ENCODE measurements around the gene MUC4. TPM values are rescaled to one million over a fixed set of nuclear protein-coding genes. Genes with fewer than 3 reads are reported as not detected.
"Not testable (repeated sequence)": the region's sequence is repeated elsewhere in the genome, so short reads cannot be mapped to it uniquely, and the experiment has no call there.

The MUC4 gene
- total RNA-seq, 1 donor from 2014 or later = not detected

- no peak for DNase-seq (ENCODE audit: low read depth in 2 of 2)
These were observed 1.3 kb downstream of the MUC4 start for GRCh38 chr3:195810455-195810845.

- no peak for DNase-seq (ENCODE audit: low read depth in 2 of 2)
These were observed 1.8 kb downstream of the MUC4 start for GRCh38 chr3:195809796-195810454.

- DNase-seq (ENCODE audit: low read depth in 2 of 2) = no peak
These were observed 2.4 kb downstream of the MUC4 start for GRCh38 chr3:195809291-195809785.

GRCh38 chr3:195808741-195809290 is 2.9 kb downstream of the MUC4 start:
- DNase-seq (ENCODE audit: low read depth in 2 of 2) = no peak

GRCh38 chr3:195807681-195808121 is 4.0 kb downstream of the MUC4 start:
- DNase-seq (ENCODE audit: low read depth in 2 of 2) = no peak

GRCh38 chr3:195806916-195807231 is 4.9 kb downstream of the MUC4 start:
- no peak for DNase-seq (ENCODE audit: low read depth in 2 of 2)

- peak; percentile 11 to 75 for DNase-seq (ENCODE audit: low read depth in 2 of 2)
These were observed 5.4 kb downstream of the MUC4 start for GRCh38 chr3:195806211-195806915.

GRCh38 chr3:195805588-195805987 is 6.1 kb downstream of the MUC4 start:
- not testable (repeated sequence) for DNase-seq (ENCODE audit: low read depth in 2 of 2)

- no peak for DNase-seq (ENCODE audit: low read depth in 2 of 2)
These were observed 6.5 kb downstream of the MUC4 start for GRCh38 chr3:195805181-195805580.

- DNase-seq (ENCODE audit: low read depth in 2 of 2) = no peak
These were observed 8.3 kb downstream of the MUC4 start for GRCh38 chr3:195803289-195803908.

GRCh38 chr3:195802795-195803194 is 8.9 kb downstream of the MUC4 start:
- no peak for DNase-seq (ENCODE audit: low read depth in 2 of 2)

GRCh38 chr3:195802261-195802701 is 9.4 kb downstream of the MUC4 start:
- no peak for DNase-seq (ENCODE audit: low read depth in 2 of 2)

GRCh38 chr3:195801251-195802183 is 10.2 kb downstream of the MUC4 start:
- no peak for DNase-seq (ENCODE audit: low read depth in 2 of 2)

- DNase-seq (ENCODE audit: low read depth in 2 of 2) = no peak
These were observed 11.5 kb downstream of the MUC4 start for GRCh38 chr3:195800240-195800639.

GRCh38 chr3:195796795-195797194 is 14.9 kb downstream of the MUC4 start:
- no peak for DNase-seq (ENCODE audit: low read depth in 2 of 2)

- DNase-seq (ENCODE audit: low read depth in 2 of 2) = no peak
These were observed 17.0 kb downstream of the MUC4 start for GRCh38 chr3:195794708-195795107.

GRCh38 chr3:195792621-195793020 is 19.1 kb downstream of the MUC4 start:
- DNase-seq (ENCODE audit: low read depth in 2 of 2) = not testable (repeated sequence)

- DNase-seq (ENCODE audit: low read depth in 2 of 2) = no peak
These were observed 20.8 kb downstream of the MUC4 start for GRCh38 chr3:195790901-195791300.

GRCh38 chr3:195788711-195789581 is 22.8 kb downstream of the MUC4 start:
- no peak for DNase-seq (ENCODE audit: low read depth in 2 of 2)

GRCh38 chr3:195785781-195786405 is 25.8 kb downstream of the MUC4 start:
- DNase-seq (ENCODE audit: low read depth in 2 of 2) = not testable (repeated sequence)
